HUDEP-2 (cell line): ENCODE data around the gene SPSB2.
"Not testable (repeated sequence)": the region's sequence is repeated elsewhere in the genome, so short reads cannot be mapped to it uniquely, and the experiment has no call there.

Source experiments
- DNase-seq, 76 experiments: peaks; one replicate each; lab custom pipeline; 2025; ENCODE audit not compliant: unreplicated experiment in 76 of 76; lab: John Stamatoyannopoulos, UW

The SPSB2 gene

GRCh38 chr12:6871052-6871957 lies 1.8 kb downstream of the SPSB2 start:
- DNase-seq, result peak in 53 of 76 experiments; percentile 4 to 66 (median 37)

GRCh38 chr12:6870304-6870703 lies 2.8 kb downstream of the SPSB2 start:
- not testable (repeated sequence) for DNase-seq

- peak in 72 of 76 experiments; percentile 15 to 85 (median 68) for DNase-seq
Measured at GRCh38 chr12:6869049-6870021, 3.8 kb downstream of the SPSB2 start.

- DNase-seq, result peak in 32 of 76 experiments; percentile 2 to 47 (median 16)
Measured at GRCh38 chr12:6868211-6869048, 4.7 kb downstream of the SPSB2 start.

- peak in 68 of 76 experiments; percentile 5 to 85 (median 66) for DNase-seq
Measured at GRCh38 chr12:6867413-6868210, 5.5 kb downstream of the SPSB2 start, which contains the start of gene TPI1. Gene TPI1 (plus strand): TSS chr12:6867531. CDS start chr12:6867567, 36 bp downstream.

- DNase-seq, result peak in 5 of 76 experiments; percentile 36 to 55 (median 47)
Measured at GRCh38 chr12:6866920-6867412, 6.1 kb downstream of the SPSB2 start.

- DNase-seq, result no peak
Measured at GRCh38 chr12:6866163-6866919, 6.8 kb downstream of the SPSB2 start.

GRCh38 chr12:6865307-6865706 lies 7.8 kb downstream of the SPSB2 start:
- DNase-seq, result not testable (repeated sequence)

- no peak for DNase-seq
Measured at GRCh38 chr12:6863586-6864321, 9.3 kb downstream of the SPSB2 start.

GRCh38 chr12:6863033-6863432 lies 10.1 kb downstream of the SPSB2 start:
- no peak for DNase-seq

GRCh38 chr12:6861391-6861790 lies 11.7 kb downstream of the SPSB2 start:
- no peak for DNase-seq

GRCh38 chr12:6860942-6861341 lies 12.2 kb downstream of the SPSB2 start:
- DNase-seq, result no peak

GRCh38 chr12:6860116-6860515 lies 13.0 kb downstream of the SPSB2 start:
- DNase-seq, result no peak

GRCh38 chr12:6858799-6859198 lies 14.3 kb downstream of the SPSB2 start:
- no peak for DNase-seq

GRCh38 chr12:6855322-6855721 lies 17.8 kb downstream of the SPSB2 start:
- DNase-seq, result no peak

- DNase-seq, result no peak
Measured at GRCh38 chr12:6854036-6854435, 19.1 kb downstream of the SPSB2 start.

- DNase-seq, result no peak
Measured at GRCh38 chr12:6853626-6854025, 19.5 kb downstream of the SPSB2 start.
